Ishikawa (cell line): ENCODE measurements around the gene BACH2.
A peak's percentile ranks its signal among the peaks of the same experiment; 100 is the strongest.

Experiments
- EGR1 ChIP-seq: IDR thresholded peaks from 2 replicates; pipeline ENCODE4 v1.6.1; 2012
- TCF12 ChIP-seq: IDR thresholded peaks from 2 replicates; pipeline ENCODE4 v1.6.1; 2012; ENCODE audit warnings: low read depth
- TF ChIP-seq, protein P1 (sequence below): IDR thresholded peaks from 2 replicates; pipeline ENCODE4 v1.6.1; 2012; ENCODE audit warnings: low read depth, mild to moderate bottlenecking
- TF ChIP-seq, protein P2 (sequence below): IDR thresholded peaks from 2 replicates; pipeline ENCODE4 v1.6.1; 2012

DNA sequence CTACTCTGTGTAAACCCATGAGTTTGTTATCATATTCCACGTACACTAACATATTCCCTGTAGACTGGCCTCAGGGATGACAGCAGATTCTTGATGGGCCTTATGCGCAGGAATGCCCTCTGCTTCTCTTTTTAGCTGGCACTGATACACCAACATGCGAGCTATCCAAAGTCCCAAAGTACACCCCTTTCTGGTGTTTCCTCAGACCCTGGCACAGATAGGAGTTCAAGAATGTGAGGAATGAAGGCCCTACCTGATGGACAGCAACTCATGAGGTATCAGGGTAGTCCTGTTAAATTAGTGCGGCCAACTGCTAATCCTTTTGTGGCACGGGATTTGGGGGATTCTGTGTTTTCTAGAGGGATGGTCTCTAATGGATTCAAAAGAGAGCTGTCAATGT lies 93.0 kb downstream of the BACH2 start:
- TF ChIP-seq EGR1: no peak
- TF ChIP-seq, protein P1, sequence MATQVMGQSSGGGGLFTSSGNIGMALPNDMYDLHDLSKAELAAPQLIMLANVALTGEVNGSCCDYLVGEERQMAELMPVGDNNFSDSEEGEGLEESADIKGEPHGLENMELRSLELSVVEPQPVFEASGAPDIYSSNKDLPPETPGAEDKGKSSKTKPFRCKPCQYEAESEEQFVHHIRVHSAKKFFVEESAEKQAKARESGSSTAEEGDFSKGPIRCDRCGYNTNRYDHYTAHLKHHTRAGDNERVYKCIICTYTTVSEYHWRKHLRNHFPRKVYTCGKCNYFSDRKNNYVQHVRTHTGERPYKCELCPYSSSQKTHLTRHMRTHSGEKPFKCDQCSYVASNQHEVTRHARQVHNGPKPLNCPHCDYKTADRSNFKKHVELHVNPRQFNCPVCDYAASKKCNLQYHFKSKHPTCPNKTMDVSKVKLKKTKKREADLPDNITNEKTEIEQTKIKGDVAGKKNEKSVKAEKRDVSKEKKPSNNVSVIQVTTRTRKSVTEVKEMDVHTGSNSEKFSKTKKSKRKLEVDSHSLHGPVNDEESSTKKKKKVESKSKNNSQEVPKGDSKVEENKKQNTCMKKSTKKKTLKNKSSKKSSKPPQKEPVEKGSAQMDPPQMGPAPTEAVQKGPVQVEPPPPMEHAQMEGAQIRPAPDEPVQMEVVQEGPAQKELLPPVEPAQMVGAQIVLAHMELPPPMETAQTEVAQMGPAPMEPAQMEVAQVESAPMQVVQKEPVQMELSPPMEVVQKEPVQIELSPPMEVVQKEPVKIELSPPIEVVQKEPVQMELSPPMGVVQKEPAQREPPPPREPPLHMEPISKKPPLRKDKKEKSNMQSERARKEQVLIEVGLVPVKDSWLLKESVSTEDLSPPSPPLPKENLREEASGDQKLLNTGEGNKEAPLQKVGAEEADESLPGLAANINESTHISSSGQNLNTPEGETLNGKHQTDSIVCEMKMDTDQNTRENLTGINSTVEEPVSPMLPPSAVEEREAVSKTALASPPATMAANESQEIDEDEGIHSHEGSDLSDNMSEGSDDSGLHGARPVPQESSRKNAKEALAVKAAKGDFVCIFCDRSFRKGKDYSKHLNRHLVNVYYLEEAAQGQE: 0 out of 2 replicates have a peak, but pooled peaks have one; percentile 12
- TF ChIP-seq, protein P2, sequence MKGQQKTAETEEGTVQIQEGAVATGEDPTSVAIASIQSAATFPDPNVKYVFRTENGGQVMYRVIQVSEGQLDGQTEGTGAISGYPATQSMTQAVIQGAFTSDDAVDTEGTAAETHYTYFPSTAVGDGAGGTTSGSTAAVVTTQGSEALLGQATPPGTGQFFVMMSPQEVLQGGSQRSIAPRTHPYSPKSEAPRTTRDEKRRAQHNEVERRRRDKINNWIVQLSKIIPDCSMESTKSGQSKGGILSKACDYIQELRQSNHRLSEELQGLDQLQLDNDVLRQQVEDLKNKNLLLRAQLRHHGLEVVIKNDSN: no peak
- no peak for TF ChIP-seq TCF12
